Left lung (tissue), 10 donors: ENCODE results near the gene HOXC4. TPM values are rescaled to one million over a fixed set of nuclear protein-coding genes. Genes with fewer than 3 reads are reported as not detected.

Experiments
- ATAC-seq: fragments of 200-7000 bp; cut with Tn5 transposase; one replicate; pipeline ENCODE4 v1.9.1; 2020; ENCODE audit warnings: moderate library complexity
- DNase-seq, 4 donors: peaks; one replicate each; pipeline ENCODE4 v3.0.0-alpha.2; 2013 to 2020
- H3K27ac ChIP-seq, 2 donors: fragments of 200-600 bp; sonication (generic) in 1 of 2; one replicate each; pipeline versions ENCODE4 v1.5.0 to v1.8.0; 2020 to 2021
- H3K27me3 ChIP-seq, 2 donors: fragments of 200-600 bp; sonication (generic) in 1 of 2; one replicate each; pipeline versions ENCODE4 v1.5.0 to v1.8.0; 2020 to 2021
- H3K36me3 ChIP-seq, 2 donors: fragments of 200-600 bp; sonication (generic) in 1 of 2; one replicate each; pipeline versions ENCODE4 v1.5.0 to v1.8.0; 2020 to 2021
- H3K4me1 ChIP-seq, 2 donors: fragments of 200-600 bp; one replicate each; pipeline ENCODE4 v1.8.0; 2021
- H3K4me3 ChIP-seq, 2 donors: fragments of 200-600 bp; sonication (generic) in 1 of 2; one replicate each; pipeline versions ENCODE4 v1.5.0 to v1.8.0; 2020 to 2021; ENCODE audit warnings: mild to moderate bottlenecking in 1 of 2
- H3K9me3 ChIP-seq, 2 donors: fragments of 200-600 bp; sonication (generic) in 1 of 2; one replicate each; pipeline versions ENCODE4 v1.5.0 to v1.8.0; 2020 to 2021
- CTCF ChIP-seq, 2 donors: fragments of 200-600 bp; sonication (generic) in 1 of 2; IDR thresholded peaks; one replicate each; pipeline versions ENCODE4 v1.5.0 to v1.8.0; 2021; ENCODE audit warnings: antibody characterized with exemption in 2 of 2
- intact Hi-C, 2 donors: fragments of 100-400 bp; cut with DNase I; formaldehyde crosslinking; loops; one replicate each; pipeline versions ENCODE4 v1.11.2 to v1.14.2; 2022
- polyA plus RNA-seq, 6 donors: library from polyadenylated mRNA; unstranded; fragments of 120-200 nt; gene quantifications; one replicate each; pipeline ENCODE4 v1.2.1, GENCODE V29; 2013; ENCODE audit not compliant: insufficient read length in 6 of 6
- total RNA-seq, 2 donors: library from RNA; stranded (reverse); fragmentation: NEBNext Ultra II Directional; extraction: Animal tissue kit (Norgen Biotek cat#: 25700); gene quantifications; one replicate each; pipeline ENCODE4 v1.2.1, GENCODE V29; 2021
- donor health status: DM: no; HTN: yes; CAD: no.
- donor health status: DM: no; HTN: no; CAD: no.

Gene HOXC4
- total and polyA plus RNA-seq, 8 donors, result 0.68 to 5.2 (median 4.2) TPM

GRCh38 chr12:54033106-54033979, 20.3 kb upstream of the HOXC4 start:
- TF ChIP-seq CTCF (IDR thresholded peaks at IDR 0.05), result no peak
- Histone ChIP-seq H3K9me3 (no peaks in the 10 kb centered on the region), H3K36me3 (no peaks in the 10 kb centered on the region), H3K4me1 (peaks cover 0 to 14% of the 10 kb centered on the region in 2 donors), H3K27ac (no peak overlapping the region), H3K4me3 (peak overlapping the region in 1 of 2 donors; percentile 0), H3K27me3 (peaks cover 85 to 100% of the 10 kb centered on the region in 2 donors)
- no peak for DNase-seq
- ATAC-seq, result peak; percentile 36
- intact Hi-C loops, result loop anchor here in 1 of 2 donors (5.0 kb wide), 1 partner anchor 159 kb away; no protein-coding TSS in a partner anchor

- Histone ChIP-seq H3K36me3 (no peaks in the 10 kb centered on the region), H3K27ac (no peak overlapping the region), H3K4me3 (no peak overlapping the region), H3K27me3 (peaks cover 83 to 100% of the 10 kb centered on the region in 2 donors), H3K4me1 (peaks cover 0 to 14% of the 10 kb centered on the region in 2 donors), H3K9me3 (no peaks in the 10 kb centered on the region)
- no peak for TF ChIP-seq CTCF (IDR thresholded peaks at IDR 0.05)
- intact Hi-C loops, result loop anchor here in 1 of 2 donors (5.0 kb wide), 1 partner anchor 158 kb away; no protein-coding TSS in a partner anchor
- peak; percentile 23 for ATAC-seq
- DNase-seq, result no peak
Measured at GRCh38 chr12:54033980-54034784, 19.5 kb upstream of the HOXC4 start.

- Histone ChIP-seq H3K9me3 (no peaks in the 10 kb centered on the region), H3K27me3 (peaks cover 80 to 100% of the 10 kb centered on the region in 2 donors), H3K27ac (no peak overlapping the region), H3K4me3 (no peak overlapping the region), H3K36me3 (no peaks in the 10 kb centered on the region), H3K4me1 (peaks cover 0 to 14% of the 10 kb centered on the region in 2 donors)
- DNase-seq (no peak), ATAC-seq (no peak)
- no peak for TF ChIP-seq CTCF (IDR thresholded peaks at IDR 0.05)
- intact Hi-C loops, result loop anchor here in 1 of 2 donors (5.0 kb wide), 1 partner anchor 157 kb away; no protein-coding TSS in a partner anchor
Measured at GRCh38 chr12:54034785-54035310, 18.8 kb upstream of the HOXC4 start.

- ATAC-seq (no peak), DNase-seq (no peak)
- H3K27ac ChIP-seq, result no peak overlapping the region
- no peak for TF ChIP-seq CTCF (IDR thresholded peaks at IDR 0.05)
- intact Hi-C loops, result no loop called here
- H3K4me3 ChIP-seq, result no peak overlapping the region
- H3K4me1 ChIP-seq, result peaks cover 0 to 14% of the 10 kb centered on the region in 2 donors
- H3K36me3 ChIP-seq, result no peaks in the 10 kb centered on the region
- H3K9me3 ChIP-seq, result no peaks in the 10 kb centered on the region
- H3K27me3 ChIP-seq, result peaks cover 79 to 100% of the 10 kb centered on the region in 2 donors
Measured at GRCh38 chr12:54035568-54036264, 17.9 kb upstream of the HOXC4 start.
